Activated effector memory CD4-positive, alpha-beta T cell treated with Interleukin-2 at 50 U/mL for 16 hours (primary cell): Measurements from ENCODE around the gene SP2.
A peak's percentile ranks its signal among the peaks of the same experiment; 100 is the strongest.

ENCODE experiments used
- DNase-seq: peaks from one replicate; pipeline ENCODE4 v3.0.0-alpha.2; 2020

SP2 gene

DNA sequence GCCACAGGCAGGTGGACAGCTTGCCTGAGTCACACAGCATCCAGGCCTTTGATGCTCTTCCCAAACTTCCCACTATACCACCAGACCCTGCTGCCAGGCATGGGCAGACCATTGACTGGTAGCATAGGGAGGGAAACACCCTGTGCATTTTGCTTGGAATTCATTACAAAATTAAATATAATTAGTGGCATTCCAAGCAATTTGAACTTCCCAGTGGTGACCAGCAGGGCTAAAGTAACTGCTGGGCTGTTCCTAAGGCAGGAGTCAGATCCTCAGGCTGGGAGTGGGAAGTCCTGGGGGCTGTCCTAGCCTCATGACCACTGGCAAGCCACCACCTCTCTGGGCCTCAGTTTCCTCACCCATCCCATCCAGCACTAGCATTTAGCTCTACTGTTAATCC is 57.9 kb downstream of the SP2 start:
- no peak for DNase-seq

DNA sequence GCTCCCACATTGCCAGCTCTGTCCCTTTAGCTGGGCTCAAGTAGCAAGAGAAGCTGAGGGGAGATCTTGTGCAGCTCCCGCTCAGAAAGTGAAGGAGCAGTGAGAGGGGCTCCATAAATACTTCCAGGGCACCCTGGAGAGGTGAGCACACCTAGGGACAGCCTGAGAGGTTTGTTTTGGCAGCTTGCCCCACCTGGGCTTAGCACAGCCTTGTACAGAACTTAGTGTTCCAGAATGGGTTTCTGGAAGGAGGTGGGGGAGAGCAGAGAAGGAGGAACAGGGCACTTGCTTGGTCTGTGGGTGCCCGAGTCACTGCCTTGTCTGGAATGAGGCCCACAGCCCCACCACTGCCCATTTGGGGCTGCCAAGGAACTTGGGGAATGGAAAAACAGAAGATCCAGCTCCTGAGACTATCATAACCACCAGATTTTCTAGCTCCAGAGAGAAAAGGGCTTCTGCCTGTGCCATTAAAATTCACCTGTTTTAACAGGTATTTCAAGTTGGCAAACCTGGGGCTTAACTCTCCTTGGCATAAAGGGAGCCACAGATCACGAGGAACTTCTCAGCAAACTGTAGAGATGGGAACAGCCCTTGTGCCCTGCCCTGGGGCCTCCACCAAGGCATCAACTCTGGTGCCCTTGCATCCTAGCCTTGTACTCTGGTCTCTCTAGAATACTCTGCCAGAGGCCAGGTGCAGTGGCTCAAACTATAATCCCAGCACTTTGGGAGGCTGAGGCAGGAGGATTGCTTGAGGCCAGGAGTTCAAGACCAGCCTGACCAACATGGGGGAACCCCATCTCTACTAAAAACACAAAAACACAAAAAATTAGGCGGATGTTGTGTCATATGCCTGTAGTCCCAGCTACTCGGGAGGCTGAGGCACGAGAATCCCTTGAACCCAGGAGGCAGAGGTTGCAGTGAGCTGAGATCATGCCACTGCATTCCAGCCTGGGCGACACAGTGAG is 59.7 kb downstream of the SP2 start:
- no peak for DNase-seq

DNA sequence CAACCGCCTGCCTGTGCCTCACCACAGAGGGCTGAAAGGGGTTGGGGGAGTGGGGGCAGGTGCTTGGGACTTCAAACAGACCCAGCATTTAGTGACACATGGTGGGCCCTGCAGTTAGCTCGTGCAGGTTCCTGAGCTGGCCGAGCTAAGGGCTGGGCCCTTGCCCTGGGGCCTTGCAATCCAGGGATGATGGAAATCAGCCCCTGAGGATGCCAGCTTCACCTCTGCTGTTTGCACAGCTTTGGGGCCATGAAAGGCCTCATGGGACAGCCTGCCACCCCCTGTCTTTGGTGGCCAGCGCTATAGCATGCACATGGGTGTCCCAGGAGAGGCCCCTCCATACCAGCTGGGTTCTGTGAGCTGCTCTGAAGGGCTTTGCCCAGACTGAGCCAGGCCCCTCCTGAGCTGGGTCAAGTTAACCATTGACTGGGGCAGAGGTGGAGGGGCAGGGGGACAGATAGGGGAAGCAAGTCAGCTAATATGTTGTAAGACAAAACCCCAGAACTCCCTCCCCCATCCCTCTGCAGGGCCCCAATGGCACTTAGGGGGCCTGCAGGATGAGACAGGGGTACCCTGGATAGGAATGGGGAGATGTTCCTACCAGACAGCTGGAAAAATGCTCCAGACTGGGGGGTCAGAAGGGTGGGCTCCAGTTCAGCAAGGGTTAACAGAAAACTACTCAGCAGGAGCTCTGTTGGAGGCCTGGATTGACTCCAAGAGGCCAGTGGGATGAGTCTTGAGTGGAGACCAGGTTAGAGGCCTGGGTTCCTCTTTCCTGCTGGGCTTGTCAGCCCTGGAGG is 61.0 kb downstream of the SP2 start:
- DNase-seq: no peak

DNA sequence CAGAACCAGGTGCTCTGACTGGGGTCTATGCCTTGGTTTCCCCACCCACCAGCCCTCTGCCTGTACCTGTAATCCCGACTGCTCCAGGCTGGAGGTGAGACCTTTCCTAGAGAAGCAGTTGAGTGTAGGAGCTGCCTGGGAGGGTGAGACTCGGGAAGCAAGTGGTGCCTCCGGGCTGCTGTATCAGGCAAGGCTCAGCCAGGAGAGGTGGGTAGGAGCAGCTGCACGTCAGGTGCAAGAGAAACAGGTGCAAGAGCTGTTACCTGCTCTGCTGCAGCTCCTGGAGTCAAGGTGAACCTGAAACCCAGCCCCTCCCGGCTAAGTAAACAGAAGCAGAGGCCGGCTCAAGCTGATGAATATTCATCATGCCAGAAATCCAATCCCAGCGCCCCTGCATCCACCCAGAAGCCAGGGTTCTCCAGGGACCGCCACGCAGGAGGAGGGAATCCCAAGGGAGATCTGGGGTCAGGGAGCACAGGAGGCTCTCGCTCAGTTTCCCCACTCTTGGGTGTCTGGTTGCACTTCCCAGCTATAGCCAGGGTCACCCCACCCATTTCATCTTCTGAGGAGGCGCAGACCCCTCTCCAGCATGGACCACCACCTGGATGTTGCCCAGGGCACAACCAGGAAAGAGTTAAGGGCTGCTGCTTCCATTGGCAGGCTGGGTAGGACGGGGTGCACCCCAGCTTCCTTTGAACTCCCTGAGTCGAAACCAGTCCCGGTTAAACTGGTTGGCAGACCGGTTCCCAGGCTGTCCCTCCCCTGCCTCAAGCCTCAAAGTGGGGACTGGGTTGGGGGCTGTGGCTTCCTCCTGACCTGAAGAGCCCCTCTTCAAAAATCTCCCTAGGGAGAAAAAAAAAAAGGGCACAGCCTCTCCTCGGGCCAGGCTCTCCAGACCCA is 61.8 kb downstream of the SP2 start, which contains the start of gene PRR15L:
Gene PRR15L (minus strand): TSS at position 293 of the 900 bp plus-strand sequence. CDS start 4,649 bp downstream, outside the sequence.
- DNase-seq: no peak

DNA sequence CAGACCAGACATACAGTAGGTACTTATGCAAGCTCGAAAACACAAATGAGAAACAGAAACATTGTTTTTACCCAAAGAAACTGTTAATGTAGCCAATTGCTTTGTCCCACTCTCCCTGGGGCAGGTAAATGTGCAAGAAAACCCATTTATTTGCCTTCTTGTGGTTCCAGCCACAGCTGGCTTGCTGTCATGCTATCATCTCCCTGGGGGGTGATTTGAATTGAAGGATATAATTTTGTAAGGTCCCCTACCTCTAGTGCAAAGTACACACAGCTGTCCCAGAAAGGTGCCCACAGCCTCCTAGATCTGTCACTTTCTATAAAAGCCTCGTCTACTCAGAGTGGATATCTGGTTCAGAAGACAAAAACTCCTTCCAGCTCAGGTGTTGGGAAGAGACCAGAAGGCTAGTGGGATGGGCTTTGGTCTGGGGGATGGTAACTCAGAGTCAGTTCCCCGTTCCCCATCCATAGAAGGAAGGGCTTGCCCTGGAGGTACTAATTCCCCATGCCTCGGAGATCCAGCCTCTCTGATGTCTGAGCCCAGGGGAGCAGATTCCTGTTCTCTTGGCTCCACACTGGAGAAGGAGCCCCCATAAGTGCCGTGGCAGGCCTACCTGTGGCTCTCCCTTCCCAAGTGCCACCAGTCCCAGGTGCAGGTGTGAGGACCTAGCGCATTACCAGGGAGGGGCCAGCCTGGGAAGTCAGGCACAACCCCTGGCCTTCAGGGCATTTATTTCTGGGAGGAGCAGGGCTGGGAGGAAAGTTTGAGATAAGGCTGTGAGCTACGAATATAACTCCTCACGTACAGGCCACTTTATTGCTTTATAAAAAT is 64.0 kb downstream of the SP2 start:
- DNase-seq: no peak

DNA sequence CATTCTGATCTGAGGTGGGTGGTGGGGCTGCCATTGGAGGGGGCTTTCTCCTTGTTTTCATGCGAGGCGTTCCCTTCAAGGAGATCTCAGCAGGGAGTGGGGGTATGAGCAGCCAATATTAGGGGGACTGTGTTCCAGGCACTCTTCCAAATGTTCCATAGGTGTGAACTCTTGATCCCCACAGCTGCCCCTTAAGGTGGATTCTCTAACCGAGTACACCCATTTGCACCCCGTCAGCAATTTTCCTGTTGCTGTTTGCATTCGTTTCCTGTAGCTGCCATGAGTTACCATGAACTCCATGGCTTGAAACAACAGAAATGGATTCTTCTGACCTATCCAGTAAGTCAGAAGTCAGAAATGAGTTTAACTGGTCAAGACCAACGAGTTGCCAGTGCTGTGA is 65.4 kb downstream of the SP2 start:
- no peak for DNase-seq

DNA sequence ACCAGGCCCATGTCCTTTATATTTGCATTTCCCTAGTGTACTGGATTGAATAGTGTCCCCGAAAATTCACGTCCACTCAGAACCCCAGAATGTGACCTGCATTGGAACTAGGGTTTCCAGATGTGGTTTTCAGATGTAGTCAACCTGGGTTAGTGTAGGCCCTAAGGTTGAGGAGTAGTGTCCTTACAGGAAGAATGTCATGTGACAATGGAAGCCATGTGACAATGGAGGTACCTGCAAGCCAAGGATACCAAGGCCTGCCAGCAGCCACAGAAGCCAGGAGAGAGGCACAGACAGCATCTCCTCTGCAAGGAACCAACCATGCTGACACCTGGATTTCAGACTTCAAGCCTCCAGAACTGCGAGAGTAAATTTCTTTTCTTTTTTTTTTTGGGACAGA is 66.9 kb downstream of the SP2 start:
- DNase-seq: no peak

DNA sequence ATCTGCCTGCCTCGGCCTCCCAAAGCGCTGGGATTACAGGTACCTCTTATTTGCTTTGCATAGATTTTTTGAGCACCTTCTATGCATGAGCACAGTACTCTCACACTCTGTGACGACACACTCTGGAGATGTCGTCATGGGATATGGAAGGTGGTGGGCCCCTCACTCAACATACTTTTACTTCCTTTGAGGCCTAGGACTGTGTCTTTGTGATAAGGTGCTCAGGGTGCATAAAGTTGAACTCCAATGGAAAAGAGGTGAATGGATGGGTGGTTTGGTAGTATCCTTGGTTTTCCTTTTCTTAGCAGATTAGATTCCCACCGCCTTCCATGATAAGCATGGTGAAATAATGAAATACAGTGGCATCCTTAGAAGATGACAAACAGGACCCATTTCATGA is 68.8 kb downstream of the SP2 start:
- no peak for DNase-seq

DNA sequence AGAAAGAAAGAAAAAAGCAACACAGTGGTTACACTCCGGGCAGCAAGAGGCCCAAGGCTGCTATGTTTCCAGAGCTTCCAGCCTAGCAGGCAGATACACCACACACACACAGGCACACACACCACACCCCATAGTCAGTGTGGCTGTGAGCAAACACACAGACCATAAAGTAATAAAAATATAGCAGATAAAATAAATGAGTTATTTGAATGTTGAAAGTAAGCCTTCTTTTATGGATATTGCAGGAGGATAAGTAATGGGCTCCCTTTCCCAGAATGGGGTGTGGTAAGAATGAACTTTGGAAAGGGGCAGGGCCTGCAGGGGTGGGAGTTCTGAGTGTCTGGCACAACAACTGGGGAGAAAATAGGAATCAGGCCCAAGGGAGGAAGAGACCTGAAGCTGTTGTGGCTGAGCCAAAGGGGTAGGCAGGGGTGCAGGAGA is 70.1 kb downstream of the SP2 start:
- no peak for DNase-seq

DNA sequence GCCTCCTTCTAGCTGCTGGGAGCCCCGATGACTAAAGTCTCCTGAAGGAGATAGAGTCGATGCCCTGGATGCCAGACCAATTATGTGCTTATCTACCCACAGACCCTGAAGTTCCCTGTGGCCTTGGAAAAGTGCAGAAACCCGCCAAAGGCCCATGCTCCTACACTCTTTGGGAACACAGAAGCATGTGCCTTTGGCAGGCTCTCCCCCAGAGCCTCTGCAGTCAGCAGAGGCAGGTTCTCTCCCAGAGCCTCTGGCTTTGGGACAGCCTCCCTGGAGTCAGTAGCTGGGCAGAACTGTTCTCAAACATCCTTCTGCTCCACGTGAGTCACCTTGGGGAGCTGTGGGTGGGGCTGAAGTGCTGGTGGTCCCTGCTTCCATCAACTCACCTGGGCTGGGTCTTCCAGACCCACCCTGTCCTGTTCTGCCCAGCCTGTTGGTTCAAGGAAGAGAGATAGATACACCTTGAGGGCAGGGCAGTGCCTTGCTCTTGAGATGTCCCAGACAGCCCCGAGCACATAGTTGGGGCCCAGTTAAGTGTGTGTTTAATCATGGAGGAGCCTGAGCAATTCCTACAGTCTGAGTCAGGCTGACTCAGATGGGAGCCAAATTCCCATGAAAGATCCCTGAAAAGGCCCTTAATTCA is 71.7 kb downstream of the SP2 start:
- DNase-seq: no peak

DNA sequence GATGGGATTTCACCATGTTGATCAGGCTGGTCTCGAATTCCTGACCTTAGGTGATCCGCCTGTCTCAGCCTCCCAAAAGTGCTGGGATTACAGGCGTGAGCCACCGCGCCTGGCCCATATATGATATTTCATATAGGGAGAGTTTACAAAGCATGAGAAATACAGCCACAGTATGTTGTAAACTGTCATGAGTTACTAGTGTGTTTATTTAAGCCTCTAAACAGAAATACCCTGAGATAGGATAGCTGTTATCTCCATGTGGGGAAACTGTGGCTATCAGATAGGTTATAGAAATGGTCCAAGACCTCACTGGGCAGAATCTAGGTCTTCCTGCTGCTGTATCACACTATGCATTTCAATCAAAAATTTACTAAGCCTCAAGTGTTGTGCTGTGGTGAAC is 72.8 kb downstream of the SP2 start:
- no peak for DNase-seq

DNA sequence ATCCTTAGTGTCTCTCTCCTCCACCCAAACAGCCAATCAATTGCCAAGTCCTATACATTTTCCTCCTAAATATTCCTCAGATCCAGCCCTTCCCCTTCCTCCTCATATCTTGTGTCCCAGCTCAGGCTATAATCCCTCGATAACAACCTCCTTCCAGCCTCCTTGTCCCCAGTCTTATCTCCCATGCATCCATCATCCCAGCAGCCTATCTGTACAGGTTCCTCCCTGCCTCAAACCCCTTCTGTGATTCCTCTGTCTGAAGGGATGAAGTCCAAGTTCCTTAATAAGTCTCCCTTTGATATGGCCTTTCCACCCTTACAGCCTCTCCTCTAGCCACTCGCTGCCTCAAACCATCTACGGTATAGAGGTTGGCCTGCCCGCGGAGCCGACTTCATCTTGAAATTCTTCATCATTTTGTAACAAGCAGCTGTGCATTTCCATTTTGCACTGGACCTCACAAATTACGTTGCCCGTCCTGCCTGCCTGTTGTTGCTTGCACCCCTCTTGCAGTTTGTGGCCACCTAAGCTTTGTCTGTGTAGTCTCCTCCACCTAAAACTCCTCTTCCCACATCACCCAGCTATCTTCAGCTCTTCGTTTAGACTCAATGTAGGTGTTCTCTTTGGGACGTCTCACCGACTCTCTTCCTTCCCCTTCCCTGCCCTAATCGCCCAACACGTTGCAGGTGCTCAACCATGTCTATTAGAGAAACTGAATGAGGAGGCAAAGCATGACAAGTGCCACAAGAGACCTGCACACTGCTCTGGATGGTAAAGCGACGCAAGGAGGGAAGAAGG is 74.1 kb downstream of the SP2 start:
- DNase-seq: no peak

DNA sequence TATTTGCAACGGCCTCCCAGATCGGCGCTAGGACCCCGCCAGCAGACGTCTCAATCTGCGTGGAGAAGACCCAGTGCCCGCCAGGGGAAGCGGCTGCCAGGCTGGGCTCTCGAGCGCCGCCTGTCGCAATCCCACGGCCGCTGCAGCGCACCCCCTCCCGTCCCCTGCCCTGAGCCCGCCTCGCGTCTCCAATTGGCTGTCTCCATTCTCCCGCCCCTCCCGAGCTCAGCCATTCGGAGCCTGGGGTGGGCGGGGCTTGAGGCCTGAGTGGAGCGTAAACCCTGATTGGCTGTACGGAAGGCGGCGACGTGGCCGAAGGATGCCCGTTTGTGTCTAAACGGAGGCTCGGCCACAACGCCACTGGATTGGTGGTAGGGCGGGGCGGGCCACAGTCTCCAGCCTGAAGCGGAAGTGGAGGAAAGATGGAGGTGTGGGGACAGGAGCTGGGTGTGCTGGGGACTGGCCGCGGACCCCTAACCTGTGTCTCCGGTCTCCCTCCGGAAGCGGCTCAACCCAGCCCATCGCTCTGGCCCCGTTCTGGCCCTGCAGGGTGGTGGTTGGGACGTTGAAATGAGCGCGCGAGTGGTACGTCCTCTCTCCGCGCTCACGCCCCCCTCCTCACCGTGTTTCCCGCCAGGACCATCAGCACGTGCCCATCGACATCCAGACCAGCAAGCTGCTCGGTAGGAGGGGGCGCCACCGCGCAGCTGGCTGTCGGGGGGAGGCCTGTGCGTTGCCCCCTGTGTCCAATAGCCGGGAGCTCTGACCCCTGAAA is 74.9 kb downstream of the SP2 start, which contains the start of gene CDK5RAP3:
Gene CDK5RAP3 (plus strand): TSS at position 389 of the 775 bp plus-strand sequence. CDS start 34 bp downstream, at position 423.
- DNase-seq: peak; percentile 98

DNA sequence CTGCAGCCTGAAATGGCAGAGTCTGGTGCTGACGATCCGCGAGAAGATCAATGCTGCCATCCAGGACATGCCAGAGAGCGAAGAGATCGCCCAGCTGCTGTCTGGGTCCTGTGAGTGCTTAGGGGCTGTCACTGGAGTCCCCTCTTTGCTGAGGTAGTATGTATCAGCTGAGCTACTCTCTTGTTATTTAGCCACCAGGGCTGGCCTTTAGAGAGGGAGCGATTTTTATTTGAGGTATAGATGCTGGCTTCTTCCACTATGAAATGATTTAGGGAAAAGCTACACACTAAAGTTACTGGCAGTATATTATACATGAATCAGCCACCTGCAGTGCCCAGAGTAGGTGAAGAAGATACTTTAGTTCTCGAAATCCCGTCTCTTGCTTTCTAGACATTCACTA is 77.5 kb downstream of the SP2 start:
- DNase-seq: no peak

DNA sequence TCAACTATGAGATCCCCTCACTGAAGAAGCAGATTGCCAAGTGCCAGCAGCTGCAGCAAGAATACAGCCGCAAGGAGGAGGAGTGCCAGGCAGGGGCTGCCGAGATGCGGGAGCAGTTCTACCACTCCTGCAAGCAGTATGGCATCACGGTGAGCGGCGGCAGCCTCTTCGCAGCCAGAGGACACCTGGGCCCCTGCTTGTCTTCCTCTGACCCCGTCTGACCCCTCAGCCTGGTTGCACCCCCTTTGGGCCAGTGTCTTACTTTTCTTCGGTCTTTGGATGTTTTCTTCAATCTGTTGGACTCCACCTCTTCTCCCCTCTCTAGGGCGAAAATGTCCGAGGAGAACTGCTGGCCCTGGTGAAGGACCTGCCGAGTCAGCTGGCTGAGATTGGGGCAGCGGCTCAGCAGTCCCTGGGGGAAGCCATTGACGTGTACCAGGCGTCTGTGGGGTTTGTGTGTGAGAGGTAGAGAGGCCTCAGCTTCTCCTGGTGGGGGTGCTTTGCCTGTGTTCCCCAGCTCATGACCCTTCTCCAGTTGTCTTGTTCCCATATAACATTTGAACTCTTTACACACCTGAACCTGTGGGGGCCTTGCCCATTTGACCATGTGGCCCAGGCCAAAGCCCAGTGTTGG is 79.3 kb downstream of the SP2 start:
- no peak for DNase-seq

DNA sequence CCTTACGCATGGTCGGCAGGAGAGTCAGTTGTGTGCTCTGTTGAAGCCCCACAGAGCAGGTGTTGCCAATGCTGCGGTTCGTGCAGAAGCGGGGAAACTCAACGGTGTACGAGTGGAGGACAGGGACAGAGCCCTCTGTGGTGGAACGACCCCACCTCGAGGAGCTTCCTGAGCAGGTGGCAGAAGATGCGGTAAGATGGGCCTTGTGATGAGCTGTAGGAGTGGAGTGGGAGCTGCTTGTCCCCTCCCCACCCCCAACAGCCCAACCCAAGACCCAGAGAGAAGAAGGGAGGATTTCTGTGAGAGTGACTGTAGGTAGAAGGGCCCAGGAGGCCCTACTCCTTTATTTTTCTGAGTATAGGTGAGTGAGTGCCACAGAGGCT is 79.8 kb downstream of the SP2 start:
- no peak for DNase-seq

DNA sequence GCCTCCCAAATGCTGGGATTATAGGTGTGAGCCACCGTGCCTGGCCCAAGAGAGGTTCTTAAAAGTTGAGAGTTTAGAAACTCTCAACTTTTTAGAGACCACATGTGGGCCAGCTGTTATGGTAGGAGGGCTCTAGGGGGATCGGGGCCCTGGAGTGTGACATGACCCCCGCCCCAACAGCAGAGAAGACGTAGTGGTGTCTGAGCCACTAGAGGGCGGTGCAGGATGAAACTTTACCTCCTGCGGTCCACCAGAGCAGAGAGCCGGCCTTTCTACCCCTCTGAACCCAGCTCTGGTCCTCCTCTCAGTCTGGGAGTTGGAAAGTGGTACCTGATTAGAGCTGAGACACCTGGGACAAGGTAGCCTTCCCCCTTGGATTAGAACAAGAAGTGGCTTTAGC is 82.3 kb downstream of the SP2 start:
- DNase-seq: peak; percentile 15
